ENCODE data around the gene COPS3.

COPS3 gene

DNA sequence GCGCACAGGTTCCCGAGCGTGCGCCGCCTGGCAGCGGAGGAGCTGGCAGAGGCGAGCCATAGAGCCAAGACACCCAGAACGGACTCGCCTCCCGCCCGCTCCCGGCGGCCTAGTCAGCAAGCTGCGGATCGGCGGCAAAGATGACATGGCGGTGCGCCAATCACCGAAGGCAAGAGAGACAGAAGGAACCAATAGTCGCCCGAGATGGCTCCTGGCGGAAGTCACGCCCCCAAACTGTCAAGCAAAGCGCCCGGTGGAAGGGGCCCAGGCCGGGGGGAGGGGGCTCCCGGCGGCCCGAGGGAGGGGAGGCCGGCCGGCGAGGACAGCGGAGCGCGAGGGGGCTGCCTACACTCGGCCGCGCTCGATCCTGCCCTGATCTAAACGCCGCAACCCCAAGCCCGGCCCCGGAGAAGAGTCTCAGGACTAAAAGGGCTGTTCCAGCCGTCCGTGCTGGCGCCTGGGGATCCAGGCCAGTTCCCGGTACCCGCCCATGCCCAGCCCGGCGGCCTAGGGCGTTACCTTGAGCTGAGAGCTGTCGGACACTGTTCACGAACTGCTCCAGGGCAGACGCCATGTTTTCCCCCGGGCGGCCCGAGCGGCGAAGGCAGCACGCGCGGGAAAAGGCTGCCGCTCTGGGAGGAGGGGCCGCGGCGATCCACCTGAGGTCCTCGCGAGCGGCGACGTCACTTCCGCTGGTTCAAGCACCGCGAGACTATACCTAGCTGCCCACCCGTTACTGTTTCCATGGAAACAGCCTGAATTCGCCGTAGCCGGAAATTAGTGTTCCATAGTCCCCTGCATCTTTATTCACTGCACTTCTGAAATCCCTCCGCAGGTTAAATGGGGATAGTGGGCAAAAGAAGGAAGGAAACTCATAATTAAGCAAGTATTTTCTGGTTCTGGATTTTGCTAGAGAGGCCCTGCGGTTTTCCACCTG is at the start of gene COPS3:
Gene COPS3 (minus strand): TSS at position 634 of the 937 bp plus-strand sequence. CDS start 60 bp downstream, at position 574.
- DNase-seq (ENCODE audit: low read depth in 2 of 2) = peak; percentile 95 to 97

DNA sequence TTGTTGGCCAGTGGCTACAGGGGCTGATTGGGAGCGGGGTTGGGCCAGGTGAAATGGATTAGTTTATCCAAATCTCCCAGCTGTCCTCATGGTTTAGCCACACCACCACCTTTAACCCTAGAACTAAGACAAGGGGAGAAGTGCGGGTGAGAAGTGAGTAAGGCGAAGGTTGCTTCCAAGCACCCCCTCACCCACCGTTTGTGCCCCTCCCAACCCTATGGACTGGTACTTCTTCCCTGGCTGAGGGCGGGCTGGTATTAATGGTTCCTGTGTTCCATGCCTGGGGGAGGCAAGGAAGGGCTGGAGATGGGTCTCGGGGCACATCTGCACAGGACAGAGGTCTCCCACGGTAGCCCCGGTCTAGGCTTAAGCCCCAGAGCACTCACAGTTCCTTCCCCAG is 47.2 kb upstream of the COPS3 start:
- DNase-seq (ENCODE audit: low read depth in 2 of 2) = no peak

DNA sequence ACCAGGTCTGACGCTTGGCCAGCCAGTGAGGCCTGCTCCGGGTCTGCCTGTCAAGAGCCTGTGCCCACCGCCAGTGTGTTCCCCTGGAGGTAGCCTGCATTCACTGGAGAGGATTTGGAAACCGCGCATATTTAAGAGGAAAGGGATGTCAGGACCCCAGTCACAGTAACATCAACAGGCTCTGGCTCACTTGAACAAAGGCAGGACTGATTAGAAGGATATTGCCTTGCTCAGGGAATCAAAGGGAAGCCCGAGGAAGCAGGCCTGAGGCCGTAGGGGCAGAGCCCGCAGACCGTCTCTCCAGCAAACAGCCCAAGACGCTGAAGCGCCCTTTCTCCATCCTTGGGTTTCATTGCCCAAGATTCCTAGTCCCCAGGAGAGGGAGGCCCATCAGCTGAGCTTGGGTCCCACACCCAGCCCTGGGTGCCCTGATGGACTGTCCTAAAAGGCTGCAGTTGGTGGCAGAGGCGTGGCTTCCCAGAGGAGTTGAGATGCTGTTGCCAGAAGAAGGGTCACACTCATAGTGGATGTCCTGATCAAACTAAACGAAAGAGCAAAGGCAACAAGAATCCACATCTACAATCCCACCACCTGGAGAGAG is 45.3 kb upstream of the COPS3 start:
- DNase-seq (ENCODE audit: low read depth in 2 of 2) = no peak

DNA sequence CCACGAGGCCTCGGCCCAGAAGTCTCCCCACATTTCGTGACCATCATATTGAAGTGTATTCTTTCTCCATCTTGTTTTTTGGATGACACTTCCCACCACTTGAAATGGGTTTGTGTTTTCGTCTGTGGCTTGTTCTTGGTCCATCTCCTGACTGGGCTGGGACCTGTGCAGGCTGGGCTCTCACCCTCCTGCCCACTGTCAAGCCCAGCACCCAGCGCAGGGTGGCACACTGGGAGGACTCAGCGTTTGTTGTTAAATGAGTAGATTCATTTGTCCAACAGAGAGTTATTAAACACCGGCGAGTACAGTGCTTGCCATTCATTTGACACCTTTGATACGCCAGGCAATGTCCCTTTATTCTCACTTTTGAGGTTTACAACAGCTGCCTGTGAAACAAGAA is 44.8 kb upstream of the COPS3 start:
- DNase-seq (ENCODE audit: low read depth in 2 of 2) = no peak

DNA sequence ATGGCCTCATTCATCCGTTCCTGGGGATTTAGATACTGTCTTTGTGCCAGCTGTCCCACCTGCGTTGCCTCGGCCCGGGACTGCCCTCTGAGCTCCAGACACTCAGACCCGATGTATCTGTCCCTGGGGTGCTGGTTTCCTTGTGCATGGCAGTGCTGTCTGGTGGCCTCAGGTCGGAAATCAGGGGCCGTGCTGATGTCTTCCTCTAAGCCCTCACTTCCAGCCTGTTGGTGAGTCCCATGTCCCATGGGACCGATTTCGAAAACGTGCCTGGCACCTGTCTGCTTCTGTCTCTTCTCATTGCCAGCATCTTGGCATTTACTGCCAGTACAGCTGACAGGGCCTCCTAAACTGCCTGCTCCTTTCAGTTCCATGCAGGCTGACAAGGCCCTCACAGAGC is 44.2 kb upstream of the COPS3 start:
- no peak for DNase-seq (ENCODE audit: low read depth in 2 of 2)

DNA sequence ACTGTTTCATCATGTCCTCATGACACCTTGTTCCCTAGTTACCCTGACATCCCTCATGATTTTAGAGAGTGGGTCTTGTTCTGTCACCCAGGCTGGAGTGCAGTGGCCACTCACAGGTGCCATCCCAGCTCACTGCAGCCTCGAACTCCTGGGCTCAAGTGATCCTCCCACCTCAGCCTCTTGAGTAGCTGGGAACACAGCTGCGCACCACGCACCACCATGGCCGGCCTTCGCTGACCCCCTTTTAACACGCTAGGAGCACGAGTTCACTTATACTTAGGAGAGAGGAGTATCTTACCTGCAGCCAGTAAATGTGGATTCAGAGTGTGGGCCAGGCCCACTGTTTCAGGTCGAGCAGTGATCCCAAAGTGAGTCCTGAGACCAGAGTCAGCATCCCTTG is 43.6 kb upstream of the COPS3 start:
- no peak for DNase-seq (ENCODE audit: low read depth in 2 of 2)

DNA sequence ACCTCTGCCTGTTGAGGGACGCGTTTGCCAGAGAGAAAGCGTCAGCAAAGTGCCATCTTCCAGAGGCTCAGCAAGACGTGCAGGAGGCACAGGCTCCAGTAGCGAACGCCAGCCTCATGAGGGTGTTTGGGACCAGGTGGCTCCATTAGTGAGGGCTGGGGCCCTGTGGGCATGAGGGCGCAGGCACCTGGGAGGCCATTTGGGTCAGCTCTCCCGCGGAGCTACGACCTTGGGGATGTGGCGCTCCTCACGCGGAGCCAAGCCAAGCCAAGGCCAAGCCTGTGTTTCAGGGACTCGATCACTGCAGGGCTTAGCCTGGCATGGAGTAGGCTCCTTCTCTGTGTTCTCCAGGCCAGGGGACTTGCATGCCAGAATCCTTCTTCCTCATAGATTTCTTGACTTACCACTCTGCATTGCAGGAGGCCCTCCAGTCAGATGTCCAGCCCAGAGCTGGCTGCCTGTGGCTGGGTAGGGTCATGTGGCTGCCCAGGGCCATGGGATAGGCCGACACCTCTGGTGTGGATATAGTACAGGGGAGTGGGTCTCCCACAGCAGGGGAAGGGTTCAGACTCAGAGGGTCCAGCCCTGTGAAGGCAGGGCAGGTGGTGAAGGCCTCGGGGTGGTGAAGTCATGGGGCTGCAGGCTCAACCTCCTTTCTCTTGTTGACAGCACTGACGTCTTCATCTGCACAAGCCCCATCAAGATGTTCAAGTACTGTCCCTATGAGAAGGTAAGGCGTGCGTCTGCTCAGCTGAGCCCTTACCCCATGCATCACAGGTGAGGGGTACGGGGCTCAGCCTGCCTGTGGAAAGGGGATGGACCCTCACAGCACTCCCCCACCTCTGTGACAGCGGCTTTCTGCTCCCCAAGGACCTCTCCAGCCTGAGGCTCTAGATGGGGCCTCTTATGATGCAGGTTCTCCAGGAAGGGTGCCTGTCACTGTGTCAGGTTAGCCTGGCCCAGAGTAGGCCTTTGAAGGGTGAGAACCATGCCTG is 41.8 kb upstream of the COPS3 start:
- no peak for DNase-seq (ENCODE audit: low read depth in 2 of 2)

DNA sequence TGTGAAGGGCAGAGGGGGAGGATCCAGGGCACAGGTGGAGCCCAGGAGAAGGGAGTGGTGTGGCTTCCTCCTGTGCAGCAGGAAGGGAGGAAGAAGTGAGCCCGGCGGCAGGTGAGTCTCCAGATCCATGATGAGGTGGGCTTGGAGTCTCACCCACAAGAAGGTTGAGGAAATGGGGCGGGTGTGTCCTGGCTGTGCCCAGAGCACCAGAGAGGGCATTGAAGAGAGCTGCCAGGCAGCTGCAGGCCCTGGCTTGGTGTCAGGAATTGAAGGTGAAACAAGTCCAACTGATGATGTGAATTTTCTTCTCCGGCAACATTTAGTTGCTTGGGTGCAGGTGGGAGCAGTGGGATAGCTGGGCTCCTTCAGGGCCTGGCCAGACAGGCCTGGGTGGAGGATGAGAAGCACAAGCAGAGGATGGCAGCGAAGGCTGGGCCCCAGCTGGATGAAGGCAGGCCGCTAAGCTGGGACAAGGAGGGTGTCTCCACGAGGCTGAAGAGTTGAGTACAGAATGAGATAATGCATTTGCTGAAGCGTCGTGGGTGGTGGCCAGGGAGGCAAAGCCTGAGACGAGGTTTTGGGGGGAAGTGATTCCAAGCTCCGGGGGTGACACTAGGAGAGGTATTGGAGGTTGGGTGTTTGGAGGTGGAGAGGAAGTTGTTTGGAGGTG is 40.4 kb upstream of the COPS3 start:
- no peak for DNase-seq (ENCODE audit: low read depth in 2 of 2)

DNA sequence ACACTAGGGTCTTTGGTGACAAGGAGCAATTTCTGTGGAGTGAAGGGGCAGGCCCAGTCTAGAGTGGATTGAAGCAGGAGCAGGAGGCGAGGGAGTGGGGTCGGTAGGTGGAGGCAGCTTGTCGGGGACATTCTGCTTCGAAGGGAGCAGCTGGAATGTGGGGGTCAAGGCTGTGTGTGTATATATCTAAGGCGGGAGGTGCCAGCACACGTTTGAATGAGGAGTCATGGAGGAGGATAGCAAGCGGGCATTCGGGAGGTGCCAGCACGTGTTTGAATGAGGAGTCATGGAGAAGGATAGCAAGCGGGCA is 39.8 kb upstream of the COPS3 start:
- no peak for DNase-seq (ENCODE audit: low read depth in 2 of 2)

DNA sequence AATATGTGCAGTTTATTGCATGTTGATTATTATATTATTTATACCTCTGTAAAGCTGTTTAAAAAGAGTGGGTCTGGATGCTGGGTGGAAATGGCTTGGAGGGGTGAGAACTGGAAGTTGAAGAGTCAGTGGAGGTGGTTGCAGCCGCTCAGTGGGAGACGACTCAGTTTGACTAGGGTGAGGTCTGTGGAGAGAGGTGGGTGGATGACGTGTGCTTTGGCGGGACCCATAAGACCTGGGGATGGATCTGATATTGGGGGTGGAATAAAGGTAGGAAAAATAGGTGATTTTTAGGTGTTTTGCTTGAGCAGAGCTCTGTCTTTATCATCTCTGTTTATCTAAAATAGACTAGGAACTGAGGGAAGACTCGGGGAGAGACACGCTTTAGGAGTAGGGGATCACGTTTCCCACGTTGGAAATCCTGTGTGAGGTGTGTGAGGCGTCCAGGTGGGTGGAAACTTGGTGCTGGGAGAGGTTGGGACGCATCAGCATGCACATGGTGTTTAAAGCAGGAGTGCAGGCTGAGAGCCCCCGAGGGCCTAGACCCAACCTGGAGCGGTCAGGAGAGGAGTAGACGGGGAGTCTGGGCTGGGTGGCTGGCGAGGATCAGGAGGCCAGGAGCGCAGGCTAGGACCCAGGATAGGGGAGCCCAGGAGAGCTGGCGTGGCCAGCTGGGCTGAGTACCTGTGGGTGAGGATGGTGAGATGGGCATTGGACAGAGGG is 39.3 kb upstream of the COPS3 start:
- no peak for DNase-seq (ENCODE audit: low read depth in 2 of 2)

DNA sequence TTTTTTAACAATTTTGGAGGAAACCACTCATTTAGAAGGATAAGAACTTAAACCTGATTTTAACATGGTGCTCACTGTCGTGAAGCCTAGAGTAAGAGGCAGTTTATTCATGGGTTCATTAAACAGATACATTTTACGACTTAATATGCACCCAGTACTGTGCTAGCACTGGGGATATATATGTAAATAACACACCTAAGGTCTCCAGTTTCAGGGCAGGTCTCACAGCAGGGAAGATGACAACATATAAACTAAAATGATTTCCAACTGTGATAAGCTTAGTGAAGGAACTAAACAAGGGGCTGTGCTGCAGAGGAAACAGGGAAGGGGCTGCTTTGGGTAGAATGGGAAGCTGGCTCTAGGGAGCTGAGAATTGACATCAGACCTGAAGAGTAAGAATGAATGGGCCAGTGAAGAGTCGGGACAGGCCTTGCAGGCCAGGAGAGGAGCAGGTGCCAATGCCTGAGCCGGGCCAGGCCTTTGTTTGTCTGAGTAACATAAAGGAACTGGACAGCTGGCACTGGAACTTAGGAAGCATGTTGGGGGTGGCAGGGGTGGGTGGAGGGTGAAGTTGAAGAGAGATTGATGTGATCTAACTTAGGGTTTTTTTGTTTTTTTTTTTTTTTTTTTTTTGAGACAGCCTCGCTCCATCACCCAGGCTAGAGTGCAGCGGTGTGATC is 34.2 kb upstream of the COPS3 start:
- DNase-seq (ENCODE audit: low read depth in 2 of 2) = no peak

DNA sequence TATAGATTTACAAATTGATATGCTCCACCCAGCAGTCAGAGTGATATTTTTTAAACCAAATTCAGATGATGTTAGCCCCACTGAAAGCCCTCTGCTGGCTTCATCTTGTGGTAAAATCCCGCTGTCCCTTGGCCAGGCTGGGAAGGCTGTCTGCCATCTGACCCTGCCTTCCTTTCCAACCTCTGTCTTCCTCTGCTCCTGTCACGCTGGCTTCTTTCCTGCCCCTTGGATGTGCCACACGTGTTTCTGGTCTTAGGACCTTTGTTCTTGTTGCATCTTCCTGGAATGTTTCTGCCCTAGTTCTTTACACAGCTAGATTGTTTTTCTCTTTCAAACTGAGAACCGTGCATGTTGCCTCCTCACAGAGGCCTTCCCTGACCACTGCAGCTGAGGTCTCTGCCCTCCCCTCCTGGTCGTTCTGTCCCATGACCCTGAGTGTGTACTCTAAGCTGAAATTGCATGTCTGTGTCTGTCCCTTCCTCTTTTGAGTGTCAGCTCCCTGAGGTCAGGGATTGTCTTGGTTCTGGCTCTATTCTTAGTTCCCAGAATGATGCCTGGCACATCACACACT is 33.5 kb upstream of the COPS3 start:
- no peak for DNase-seq (ENCODE audit: low read depth in 2 of 2)

DNA sequence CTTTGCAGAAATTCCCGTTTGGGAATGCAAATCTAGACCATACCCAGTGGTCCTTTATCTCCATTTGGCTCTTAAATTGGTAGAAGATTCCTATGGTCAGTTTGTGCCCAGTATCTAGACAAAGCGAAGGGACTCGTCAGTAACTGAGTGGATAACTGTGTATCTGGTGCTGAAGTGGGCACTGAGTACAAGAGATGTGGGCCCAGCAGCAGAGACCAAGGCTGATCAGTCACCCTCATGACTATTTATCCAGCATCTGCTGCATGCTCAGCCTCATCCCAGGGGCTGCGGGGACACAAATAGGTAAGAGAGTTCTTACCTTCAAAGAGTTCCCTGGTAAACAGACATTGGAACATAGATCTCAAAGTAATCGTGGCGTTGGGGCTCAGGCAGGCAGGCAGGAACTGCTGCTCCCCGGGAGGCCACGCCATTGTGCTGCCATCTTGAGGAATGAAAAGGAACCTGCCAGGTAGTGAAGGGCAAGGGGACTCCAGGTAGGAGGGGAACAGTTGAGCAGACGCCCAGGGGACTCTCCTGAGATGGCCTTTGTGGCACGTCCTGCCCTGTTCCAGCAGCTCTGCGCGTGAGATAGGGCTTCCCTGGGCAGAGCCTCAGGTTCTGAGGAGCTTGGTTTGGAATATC is 32.4 kb upstream of the COPS3 start:
- DNase-seq (ENCODE audit: low read depth in 2 of 2) = peak; percentile 53 to 59

DNA sequence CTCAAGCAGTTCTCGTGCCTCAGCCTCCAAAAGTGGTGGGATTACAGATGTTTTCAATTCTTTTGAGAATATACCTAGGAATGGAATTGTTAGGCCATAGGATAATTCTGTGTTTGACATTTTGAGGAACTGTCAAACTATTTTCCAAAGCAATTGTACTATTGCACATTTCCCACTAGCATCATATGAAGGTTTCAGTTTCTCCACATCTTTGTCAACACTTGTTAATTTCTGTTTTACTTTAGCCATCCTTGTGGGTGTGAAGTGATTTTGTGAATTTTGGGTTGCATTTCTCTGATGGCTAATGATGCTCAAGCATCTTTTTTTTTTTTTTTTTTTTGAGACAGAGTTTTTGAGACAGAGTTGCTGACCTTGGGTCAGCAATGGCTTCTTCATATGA is 28.3 kb upstream of the COPS3 start:
- DNase-seq (ENCODE audit: low read depth in 2 of 2) = no peak

DNA sequence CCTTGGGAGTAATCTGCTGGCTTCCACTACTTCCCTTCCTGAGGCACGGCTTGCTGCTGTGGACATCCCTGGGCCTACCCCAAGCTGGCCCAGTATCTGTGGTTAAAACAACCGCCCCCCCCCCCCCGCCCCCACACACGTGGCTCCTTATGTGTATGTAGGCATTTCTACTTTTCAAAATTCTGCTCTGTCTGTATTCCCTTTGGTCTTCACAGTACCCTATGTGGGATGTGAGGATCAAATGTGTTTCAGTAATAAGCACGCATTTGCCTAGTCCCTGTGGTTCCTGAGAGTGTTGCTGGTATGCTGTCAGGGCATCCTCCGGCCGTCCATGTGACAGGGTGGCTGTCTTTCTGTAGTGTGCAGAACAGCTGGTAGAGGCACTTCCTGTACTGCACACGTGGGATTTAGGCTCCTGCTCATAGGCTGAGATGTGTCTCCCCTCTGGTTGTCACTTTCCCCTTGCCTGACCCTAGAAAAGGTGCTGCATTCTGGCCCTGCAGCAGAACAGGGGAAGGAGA is 24.3 kb upstream of the COPS3 start:
- peak in 1 of 2 donors; percentile 27 for DNase-seq (ENCODE audit: low read depth in 2 of 2)

DNA sequence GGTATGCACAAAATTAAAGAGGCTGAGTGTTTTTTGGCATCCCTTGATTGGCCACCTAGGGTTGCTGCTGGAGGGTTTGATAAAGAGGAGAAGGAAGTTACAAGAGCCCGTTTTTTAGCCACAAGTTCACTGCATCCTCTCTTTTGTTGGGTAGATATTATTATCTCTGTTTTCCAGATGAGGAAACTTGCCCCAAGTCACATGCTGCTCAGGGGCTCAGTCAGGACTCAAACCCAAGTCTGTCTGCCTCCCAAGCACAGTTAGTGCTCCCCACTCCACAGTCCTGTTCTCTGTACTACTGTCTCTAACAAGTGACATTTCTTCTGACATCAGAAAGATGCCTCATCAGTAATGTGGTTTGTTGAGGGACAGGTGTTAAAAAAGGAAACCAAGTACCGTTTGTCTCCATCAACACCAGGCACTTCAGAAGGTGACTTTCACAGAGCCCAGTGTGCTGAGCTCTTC is 23.5 kb upstream of the COPS3 start:
- no peak for DNase-seq (ENCODE audit: low read depth in 2 of 2)

DNA sequence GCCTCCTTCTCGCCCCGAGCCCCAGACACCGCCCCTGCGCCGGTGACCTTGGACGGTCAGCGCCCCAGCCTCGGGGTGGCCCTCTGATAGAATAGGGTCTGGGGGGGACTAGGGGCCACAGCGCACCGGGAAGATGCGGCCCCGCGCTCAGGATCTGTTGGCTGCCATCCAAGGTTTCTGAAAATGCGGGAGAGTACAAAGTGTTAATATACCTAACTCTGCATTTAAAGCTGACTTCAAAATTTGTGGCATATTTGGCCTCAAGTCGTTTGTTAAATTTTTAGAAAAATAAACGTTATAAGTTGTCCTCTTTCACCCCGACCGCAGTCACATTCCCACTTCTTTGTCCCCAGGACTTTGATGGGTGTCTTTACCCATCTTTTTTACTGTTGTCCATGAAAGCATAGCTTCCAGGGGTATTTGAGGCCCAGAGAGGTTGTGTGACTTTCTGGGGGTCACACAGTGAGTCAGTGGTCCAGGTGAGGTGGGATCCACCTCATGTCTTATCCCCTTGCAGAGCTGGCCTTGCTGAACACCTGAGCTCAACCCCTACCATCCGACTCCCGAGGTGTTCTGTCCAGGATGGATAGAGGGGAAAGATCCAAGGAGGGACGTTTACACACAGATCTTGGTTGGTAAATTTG is 22.9 kb upstream of the COPS3 start:
- DNase-seq (ENCODE audit: low read depth in 2 of 2) = no peak

DNA sequence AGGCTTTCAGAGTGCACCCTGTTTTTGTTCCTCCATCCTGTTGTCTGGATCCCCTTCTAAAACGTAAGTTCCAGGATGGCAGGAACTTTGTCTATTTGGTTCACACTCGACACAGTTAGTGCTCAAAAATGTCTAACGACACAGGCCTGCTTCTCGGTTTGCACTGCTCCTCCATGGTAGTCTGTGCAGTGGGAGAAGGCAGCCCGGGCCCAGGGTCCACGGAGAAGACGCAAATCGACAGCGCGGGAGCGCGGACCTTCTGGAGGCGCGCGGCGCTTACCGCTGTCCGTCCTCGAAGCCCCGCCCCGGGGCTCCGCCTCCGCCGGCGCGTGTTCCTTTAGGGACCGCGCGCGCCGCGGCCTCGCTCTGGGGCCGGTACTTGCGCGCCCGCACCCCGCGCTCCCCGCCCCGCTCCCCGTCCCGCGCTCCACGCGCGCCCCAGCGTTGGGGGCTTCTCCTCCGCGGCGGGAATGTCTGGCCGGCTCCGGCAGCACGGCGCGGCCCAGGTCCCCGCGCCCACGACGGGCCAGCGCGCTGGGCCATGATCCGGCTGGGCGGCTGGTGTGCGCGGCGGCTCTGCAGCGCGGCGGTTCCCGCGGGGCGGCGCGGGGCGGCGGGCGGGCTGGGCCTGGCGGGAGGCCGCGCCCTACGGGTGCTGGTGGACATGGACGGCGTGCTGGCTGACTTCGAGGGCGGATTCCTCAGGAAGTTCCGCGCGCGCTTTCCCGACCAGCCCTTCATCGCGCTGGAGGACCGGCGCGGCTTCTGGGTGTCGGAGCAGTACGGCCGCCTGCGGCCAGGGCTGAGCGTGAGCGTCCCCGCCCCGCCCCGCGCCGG is 22.2 kb upstream of the COPS3 start, which contains the start of gene NT5M:
Gene NT5M (plus strand): TSS at position 364 of the 837 bp plus-strand sequence. CDS start 178 bp downstream, at position 542.
- DNase-seq (ENCODE audit: low read depth in 2 of 2) = peak; percentile 61 to 75

Measured in stimulated activated CD4-positive, alpha-beta T cell treated with anti-CD3 and anti-CD28 coated beads, Interleukin-4, amount 100 ng/mL, for 48 hours (primary cell).